ENCODE results near the gene SULT4A1.

Gene SULT4A1

DNA sequence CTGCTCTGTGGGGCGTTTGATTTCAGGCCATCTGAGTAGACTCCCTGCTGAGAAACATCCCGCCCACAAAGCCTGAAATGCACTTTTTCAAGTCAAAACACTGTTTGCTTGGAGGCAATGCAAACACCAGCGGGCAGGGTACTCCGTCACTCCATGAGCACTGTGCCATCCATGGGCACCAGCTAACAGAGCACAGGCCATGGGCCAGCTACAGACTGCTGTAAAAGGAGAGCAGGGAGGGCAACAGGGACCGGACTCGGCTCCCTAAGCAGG lies 33.7 kb downstream of the SULT4A1 start:
- DNase-seq (ENCODE audit: low read depth in 2 of 2) = no peak

DNA sequence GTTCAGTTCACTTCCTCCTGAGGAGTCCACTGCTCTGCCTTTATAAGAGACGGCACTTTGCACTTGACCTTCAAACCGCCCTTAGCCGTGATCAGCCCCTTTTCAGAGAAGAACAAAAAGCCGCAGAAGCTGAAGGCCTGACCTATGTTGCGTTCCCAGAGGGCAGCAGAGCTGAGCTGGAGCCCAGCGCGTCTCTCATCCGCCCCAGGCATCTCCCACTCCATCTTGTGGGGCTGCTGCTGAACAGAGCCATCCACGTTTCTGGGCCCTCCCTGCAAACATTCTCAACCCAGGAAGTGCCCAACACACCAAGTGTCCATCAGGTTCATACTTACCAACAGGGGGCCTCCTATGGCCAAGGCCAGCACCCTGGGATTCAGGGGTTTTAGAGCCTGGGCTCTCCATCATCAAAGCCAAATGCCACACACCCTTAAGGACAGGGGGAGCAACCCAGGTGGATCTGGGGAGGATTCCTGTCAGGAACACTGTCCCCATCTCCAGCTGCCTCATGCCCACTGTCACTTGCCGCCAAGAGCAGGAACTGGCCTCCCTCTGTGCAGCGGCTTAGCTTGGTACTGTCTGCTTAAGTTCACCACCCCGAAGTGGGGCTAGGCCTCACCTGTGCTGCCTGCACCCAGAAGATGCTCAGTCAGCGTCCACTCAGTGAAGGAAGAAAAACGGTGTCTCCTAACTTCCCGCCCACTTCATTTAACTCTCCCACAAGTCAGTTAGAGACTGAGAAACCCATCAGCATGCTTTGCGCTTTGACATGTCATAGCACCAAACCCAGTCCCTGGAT lies 34.2 kb downstream of the SULT4A1 start:
- no peak for DNase-seq (ENCODE audit: low read depth in 2 of 2)

DNA sequence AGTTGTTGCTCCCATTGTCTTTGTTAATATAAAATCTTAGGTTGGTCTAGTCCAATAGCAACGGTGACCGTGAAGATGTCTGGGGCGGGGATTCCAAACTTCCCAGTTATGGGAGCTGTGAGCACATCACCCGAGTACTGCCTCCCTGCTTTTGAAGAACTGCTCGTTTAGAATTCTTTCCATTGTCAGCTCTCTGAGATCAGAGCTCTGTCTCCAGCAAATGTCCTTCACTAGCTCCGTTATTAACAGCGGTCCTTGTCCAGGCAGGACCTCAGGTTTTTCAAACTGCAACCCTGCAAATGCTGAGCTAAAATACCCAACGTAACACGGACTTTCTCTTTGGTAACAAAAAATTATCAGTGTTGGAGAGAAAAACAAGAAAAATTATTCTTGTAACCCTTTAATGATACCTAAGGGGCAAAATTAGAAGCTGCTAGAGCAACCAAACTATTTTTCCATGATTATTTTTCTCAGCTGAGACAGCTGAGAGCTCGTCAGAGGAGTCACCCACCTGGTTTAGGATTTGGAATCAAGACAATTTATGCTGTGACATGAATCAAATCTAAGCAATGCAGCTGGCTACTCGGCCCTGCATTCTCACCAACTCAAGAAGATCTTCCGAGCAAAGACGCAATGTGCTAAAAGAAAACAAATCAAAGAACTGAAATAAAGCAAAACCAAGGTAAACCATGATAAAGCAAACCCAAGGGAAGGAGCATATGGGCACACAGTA lies 35.1 kb downstream of the SULT4A1 start:
- no peak for DNase-seq (ENCODE audit: low read depth in 2 of 2)

- no peak for DNase-seq (ENCODE audit: low read depth in 2 of 2)
Measured at GRCh38 chr22:43826142-43827002, 35.9 kb downstream of the SULT4A1 start.

DNA sequence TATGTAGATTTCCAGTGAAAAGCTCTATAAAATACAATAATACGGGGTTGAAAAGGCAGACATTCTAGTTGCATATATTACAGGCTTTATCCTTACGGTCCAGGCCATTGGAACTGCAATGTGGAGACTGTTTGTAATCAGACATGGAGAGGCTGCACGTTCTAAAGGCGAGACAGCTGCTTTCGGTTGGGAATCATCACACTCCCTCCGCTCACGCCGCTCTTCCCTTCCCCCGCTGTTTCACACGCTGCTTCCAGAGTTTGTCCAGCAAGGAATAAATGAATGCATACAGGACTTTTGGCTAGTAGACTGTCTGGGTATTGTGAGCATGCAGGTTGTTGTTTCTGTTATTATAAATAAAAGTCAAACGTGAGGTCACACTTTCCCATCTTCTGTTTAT lies 36.7 kb downstream of the SULT4A1 start:
- no peak for DNase-seq (ENCODE audit: low read depth in 2 of 2)

DNA sequence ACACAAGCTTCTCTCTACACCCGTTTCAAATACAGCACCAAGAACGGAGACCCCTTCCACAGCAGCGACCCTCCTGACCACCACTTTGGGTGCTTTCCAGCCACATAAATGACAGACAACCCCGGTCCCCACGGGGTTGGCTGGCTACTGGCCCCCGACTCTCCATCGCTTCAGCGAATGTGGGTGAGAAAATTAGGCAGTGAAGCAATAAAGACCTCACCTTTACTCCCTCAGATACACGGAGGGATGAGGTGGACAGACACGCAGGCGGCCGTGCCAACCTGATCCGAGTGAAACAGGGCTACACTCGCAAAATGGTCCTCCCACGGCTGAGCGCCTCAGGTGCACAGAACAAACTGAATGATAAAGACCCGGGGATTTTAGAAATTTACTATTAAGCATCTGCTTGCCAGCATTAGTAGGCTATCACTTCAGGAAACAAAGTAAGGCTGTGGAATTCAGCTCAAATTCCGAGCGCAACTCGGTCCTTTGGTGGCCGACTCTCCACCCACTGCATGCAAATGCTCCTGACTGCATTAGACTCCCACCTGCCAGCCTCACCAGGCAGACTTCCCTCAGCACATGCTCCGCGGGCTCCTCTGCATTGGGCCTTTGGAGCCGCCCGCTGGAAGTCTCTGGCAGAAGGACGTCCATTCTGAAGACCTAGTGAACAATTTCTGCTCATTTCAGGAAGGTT lies 37.4 kb downstream of the SULT4A1 start:
- no peak for DNase-seq (ENCODE audit: low read depth in 2 of 2)

GRCh38 chr22:43823911-43824665 lies 38.2 kb downstream of the SULT4A1 start:
- DNase-seq (ENCODE audit: low read depth in 2 of 2) = no peak

- DNase-seq (ENCODE audit: low read depth in 2 of 2) = no peak
Measured at GRCh38 chr22:43823353-43823908, 38.9 kb downstream of the SULT4A1 start.

DNA sequence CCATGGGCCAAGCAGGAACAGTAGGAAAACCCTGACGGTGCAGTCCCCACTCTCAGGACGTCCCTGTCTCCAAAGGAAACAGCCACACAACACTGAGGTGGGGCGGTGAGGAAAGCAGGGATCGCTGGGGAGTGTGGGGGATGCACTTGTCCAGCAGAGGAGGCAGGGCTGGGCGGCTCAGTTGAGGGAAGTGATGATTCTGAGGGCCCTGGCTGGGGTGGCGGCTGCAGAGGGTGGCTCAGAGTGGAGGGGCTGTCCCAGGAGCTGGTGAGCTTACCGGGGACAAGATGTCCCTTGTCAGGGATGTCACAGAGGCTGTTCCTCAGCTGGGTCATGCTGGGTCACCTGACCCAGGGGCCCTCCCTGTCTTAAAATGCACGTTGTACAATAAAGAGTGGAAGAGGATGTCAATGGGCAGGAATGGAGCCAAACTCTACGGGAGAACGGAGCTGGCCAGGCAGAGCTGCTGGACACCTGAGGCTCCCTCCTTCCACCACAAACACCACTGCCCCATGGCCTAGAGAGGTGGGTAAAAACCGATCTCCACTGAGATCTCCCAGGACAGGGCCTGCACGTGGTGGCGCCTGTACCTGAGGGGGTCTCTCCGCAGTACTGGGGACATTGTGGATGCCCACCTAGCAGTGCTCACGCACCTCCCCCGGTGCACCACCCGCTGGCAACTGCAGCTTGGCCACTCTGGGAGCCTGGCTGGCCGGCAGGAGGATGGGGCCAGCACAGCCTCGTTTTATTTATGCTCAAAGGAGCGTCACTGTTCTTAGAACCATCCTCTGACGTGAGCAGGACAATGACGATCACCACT lies 40.5 kb downstream of the SULT4A1 start:
- no peak for DNase-seq (ENCODE audit: low read depth in 2 of 2)

DNA sequence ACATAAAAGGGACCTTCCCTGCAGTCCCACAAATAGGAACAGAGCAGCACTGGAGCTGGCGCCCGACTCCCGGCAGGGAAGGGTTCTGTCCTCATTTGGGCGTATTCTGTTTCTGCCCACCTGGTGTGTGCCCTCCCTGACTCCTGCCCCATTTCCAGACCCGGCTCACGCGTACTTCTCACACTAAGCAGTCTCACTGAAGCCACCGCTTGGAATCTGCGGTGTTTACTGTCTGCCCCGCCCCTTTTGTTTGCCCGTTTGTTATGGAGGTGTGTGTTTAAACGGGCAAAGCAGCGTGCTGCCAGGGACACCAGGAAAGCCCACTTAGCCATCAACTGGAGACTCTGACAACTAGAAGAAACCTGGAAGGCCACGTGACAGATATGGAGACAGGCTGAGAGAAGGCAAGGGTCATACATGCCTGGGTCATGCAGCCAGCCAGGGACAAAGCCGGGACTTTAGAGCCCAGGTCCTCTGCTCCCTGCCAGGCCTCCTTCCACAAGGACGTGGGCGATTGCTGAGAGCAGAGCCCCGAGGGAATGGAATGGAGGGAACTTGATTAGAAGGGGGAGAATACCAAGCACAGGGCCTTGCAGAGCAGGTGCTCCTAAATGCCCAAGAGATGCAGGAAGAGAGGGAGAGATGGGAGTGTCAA lies 41.5 kb downstream of the SULT4A1 start:
- DNase-seq (ENCODE audit: low read depth in 2 of 2) = no peak

DNA sequence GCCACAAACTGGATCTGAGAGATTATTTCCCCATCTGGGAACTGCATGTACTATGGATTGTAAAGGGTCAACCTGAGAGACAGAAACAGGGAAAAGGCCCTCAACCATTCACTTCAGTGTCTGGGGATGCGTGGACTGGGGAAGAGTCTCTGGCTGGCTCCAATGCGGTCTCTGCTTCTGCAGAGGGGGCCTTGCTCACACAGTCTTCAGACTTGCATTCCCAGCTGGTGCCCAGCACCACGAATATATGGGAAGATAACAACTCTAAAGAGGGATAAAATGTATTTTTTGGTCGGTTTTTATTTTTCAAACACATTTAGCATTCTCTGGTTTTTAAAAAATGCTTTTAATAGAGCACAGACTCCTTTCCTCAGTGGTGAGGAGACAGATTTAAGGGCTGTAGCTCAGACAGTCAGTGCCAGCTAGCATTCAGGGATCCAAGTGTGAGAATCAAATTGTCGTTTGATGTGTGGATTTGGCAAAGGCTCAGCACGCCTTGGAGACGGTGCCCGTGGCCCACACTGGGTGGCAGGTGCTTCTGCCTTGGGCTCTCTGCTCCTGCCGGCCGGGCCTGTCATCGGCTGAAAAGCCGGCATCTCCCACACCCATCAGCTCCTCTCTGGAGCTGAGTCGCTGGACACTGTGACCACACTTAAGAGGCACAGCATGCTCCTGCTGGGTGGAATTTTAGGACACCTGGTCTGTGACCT lies 42.2 kb downstream of the SULT4A1 start:
- DNase-seq (ENCODE audit: low read depth in 2 of 2) = no peak

DNA sequence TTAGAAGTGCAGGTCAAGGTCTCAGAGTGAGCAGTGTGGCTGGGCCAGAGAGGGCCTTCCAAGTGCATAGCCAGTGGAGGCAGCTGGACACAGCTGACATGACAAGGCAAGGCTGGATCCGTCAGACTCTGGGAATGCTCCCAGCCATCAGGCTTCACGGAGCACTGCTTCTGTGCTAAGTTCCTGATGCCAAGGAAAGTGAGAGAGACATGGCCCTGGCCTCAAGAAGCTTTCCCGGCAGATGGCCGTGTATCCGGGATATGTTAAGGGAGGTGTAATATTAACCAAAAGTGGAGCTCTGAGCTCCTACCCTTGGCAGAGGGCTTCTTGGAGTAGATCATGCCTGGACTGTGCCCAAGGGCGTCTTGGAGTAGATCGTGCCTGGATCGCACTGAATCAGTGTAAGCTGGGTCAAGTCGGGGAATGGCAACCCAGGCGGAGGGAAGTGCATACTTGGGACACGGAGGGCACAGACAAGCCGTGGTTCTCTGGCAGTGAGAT lies 42.8 kb downstream of the SULT4A1 start:
- DNase-seq (ENCODE audit: low read depth in 2 of 2) = no peak

DNA sequence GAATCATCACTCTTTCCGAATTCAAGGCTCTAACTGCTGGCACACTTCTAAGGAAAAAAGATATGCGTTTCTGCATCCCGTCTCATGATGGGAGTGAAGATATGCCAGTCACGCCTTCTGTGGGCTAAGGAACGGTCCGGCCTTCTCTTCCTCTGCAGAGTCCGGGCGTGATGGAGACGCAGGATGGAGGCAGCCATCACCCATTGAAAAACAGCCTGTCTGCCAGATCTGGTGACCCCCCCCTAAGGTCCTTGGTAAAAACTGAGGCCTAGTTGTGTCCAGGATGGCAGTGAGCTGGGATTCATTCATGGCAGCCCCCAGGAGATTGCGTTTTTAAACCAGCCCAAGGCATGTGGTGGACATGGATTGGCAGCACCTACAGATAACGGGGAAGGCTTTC lies 43.3 kb downstream of the SULT4A1 start:
- DNase-seq (ENCODE audit: low read depth in 2 of 2) = no peak

DNA sequence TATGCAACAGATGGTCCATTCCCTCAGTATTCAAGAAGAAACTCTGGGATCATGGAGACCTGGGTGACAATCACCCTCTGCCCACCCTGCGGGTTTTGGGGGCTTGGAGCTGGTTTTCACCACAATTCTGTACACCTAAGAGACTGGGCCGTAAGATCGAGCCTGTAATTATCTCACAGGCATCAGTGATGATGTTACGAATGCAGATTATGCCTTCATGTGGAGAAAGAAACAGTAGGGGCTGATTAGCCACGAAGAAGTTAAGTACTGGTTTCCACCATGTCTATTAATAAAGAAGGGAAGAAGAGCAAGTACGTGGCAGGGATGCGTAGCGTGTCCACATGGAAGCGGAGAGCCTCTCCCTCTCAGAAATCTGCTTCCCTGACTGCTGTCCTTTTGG lies 44.9 kb downstream of the SULT4A1 start:
- DNase-seq (ENCODE audit: low read depth in 2 of 2) = no peak

- no peak for DNase-seq (ENCODE audit: low read depth in 2 of 2)
Measured at GRCh38 chr22:43814264-43814663, 48.0 kb downstream of the SULT4A1 start.

DNA sequence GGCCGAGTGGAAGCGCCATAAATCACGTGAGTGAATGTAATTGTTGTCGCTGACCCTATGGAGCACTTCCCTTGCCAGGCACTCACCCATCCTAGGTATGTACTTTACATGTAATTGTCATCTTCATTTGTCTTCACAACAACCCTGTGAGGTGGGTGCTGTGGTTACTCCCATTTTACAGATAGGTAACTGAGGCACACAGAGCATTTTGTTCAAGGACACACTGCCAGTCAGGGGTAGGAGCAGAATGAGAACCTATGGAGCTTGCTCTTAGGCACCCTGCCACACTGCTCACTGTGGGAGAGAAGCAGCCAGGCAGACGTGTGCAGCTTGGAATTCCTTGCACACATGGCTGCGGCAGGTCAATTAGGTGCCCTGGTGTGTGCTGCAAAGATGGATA lies 49.4 kb downstream of the SULT4A1 start:
- no peak for DNase-seq (ENCODE audit: low read depth in 2 of 2)

- DNase-seq (ENCODE audit: low read depth in 2 of 2) = peak; percentile 84 to 85
Measured at GRCh38 chr22:43812149-43812842, 50.0 kb downstream of the SULT4A1 start, which contains the start of gene EFCAB6. EFCAB6 (minus strand) TSS chr22:43812305; CDS start chr22:43782318, 29,987 bp downstream.

GRCh38 chr22:43811777-43812148 lies 50.5 kb downstream of the SULT4A1 start:
- DNase-seq (ENCODE audit: low read depth in 2 of 2) = no peak
